Kidney glomerular epithelial cell (primary cell): ENCODE measurements around the gene OAS3.
"Not testable (repeated sequence)": the region's sequence is repeated elsewhere in the genome, so short reads cannot be mapped to it uniquely, and the experiment has no call there.

Experiments
- DNase-seq: peaks from one replicate; lab custom pipeline; 2025; lab: John Stamatoyannopoulos, UW

The OAS3 gene

GRCh38 chr12:112985642-112986290 is 47.5 kb downstream of the OAS3 start:
- DNase-seq = no peak

- DNase-seq = no peak
These were observed 48.1 kb downstream of the OAS3 start for GRCh38 chr12:112986291-112986800.

GRCh38 chr12:112987561-112987960 is 49.3 kb downstream of the OAS3 start:
- DNase-seq = no peak

GRCh38 chr12:112988224-112988623 is 50.0 kb downstream of the OAS3 start:
- no peak for DNase-seq

- not testable (repeated sequence) for DNase-seq
These were observed 50.6 kb downstream of the OAS3 start for GRCh38 chr12:112988823-112989385.

- DNase-seq = no peak
These were observed 51.5 kb downstream of the OAS3 start for GRCh38 chr12:112989806-112990205.

GRCh38 chr12:112992541-112993398 is 54.5 kb downstream of the OAS3 start:
- peak; percentile 56 for DNase-seq

GRCh38 chr12:112995008-112995407 is 56.7 kb downstream of the OAS3 start:
- no peak for DNase-seq

- DNase-seq = no peak
These were observed 58.2 kb downstream of the OAS3 start for GRCh38 chr12:112996501-112996900.

GRCh38 chr12:112997506-112997905 is 59.2 kb downstream of the OAS3 start:
- DNase-seq = no peak

GRCh38 chr12:112998987-112999767 is 60.9 kb downstream of the OAS3 start:
- DNase-seq = no peak

GRCh38 chr12:113000433-113000832 is 62.2 kb downstream of the OAS3 start:
- no peak for DNase-seq

GRCh38 chr12:113002155-113002554 is 63.9 kb downstream of the OAS3 start:
- DNase-seq = no peak

GRCh38 chr12:113002676-113003075 is 64.4 kb downstream of the OAS3 start:
- no peak for DNase-seq

GRCh38 chr12:113003636-113004035 is 65.4 kb downstream of the OAS3 start:
- DNase-seq = no peak

GRCh38 chr12:113005762-113006161 is 67.5 kb downstream of the OAS3 start:
- DNase-seq = no peak

GRCh38 chr12:113006206-113006605 is 67.9 kb downstream of the OAS3 start:
- no peak for DNase-seq

- no peak for DNase-seq
These were observed 68.4 kb downstream of the OAS3 start for GRCh38 chr12:113006641-113007040.

- peak; percentile 26 for DNase-seq
These were observed 68.9 kb downstream of the OAS3 start for GRCh38 chr12:113007166-113007565.

GRCh38 chr12:113010701-113011100 is 72.4 kb downstream of the OAS3 start:
- no peak for DNase-seq

GRCh38 chr12:113014565-113014964 is 76.3 kb downstream of the OAS3 start:
- DNase-seq = no peak

- DNase-seq = no peak
These were observed 78.5 kb downstream of the OAS3 start for GRCh38 chr12:113016796-113017195.
